Neural cell (in vitro differentiated cells): Measurements from ENCODE around the gene USP28. TPM values are rescaled to one million over a fixed set of nuclear protein-coding genes. Genes with fewer than 3 reads are reported as not detected.

ENCODE experiments used
- H2AFZ ChIP-seq: fragments of 200-600, 300-800 bp; sonication (generic), shearing (Covaris generic); 2 replicates; pipeline ENCODE4 v1.6.0; 2014; ENCODE audit warnings: low read depth, mild to moderate bottlenecking, antibody characterized with exemption, low read length, moderate library complexity
- H3F3A ChIP-seq: fragments of 200-600 bp; shearing (Covaris generic); 2 replicates; pipeline ENCODE4 v1.6.1; 2016; ENCODE audit warnings: mild to moderate bottlenecking, moderate library complexity, mixed read lengths, antibody characterized with exemption, low read length; ENCODE audit not compliant: insufficient read depth, poor library complexity, severe bottlenecking
- H3K27ac ChIP-seq: fragments of 200-600, 300-800 bp; sonication (generic), shearing (Covaris generic); 2 replicates; pipeline ENCODE4 v1.5.1; 2014; ENCODE audit warnings: mild to moderate bottlenecking, low read length, moderate library complexity
- H3K27me3 ChIP-seq: fragments of 300-800, 200-600 bp; sonication (generic), shearing (Covaris generic); 2 replicates; pipeline ENCODE4 v1.6.0; 2014; ENCODE audit warnings: mild to moderate bottlenecking, low read depth, low read length, moderate library complexity; ENCODE audit not compliant: insufficient read depth
- H3K36me3 ChIP-seq: fragments of 300-800, 200-600 bp; sonication (generic), shearing (Covaris generic); 2 replicates; pipeline ENCODE4 v1.5.1; 2014; ENCODE audit warnings: mild to moderate bottlenecking, antibody characterized with exemption, low read length, moderate library complexity; ENCODE audit not compliant: insufficient read depth
- H3K4me2 ChIP-seq: fragments of 300-800, 200-600 bp; sonication (generic), shearing (Covaris generic); 2 replicates; pipeline ENCODE4 v1.6.0; 2014; ENCODE audit warnings: mild to moderate bottlenecking, low read length
- H3K4me3 ChIP-seq: fragments of 300-800, 200-600 bp; sonication (generic), shearing (Covaris generic); 2 replicates; pipeline ENCODE4 v1.5.1; 2014; ENCODE audit warnings: mild to moderate bottlenecking, low read length, moderate library complexity
- H3K79me2 ChIP-seq: fragments of 200-600 bp; shearing (Covaris generic); replicated peaks from 2 replicates; pipeline ENCODE4 v1.6.0; 2014; ENCODE audit warnings: mild to moderate bottlenecking, low read length, moderate library complexity; ENCODE audit not compliant: insufficient read depth
- H3K9ac ChIP-seq: fragments of 300-800, 200-600 bp; sonication (generic), shearing (Covaris generic); 2 replicates; pipeline ENCODE4 v1.6.1; 2016; ENCODE audit warnings: mild to moderate bottlenecking, low read length, mixed read lengths
- H3K9me2 ChIP-seq: fragments of 200-600 bp; shearing (Covaris generic); 2 replicates; pipeline ENCODE4 v1.6.1; 2016; ENCODE audit warnings: mild to moderate bottlenecking, low read length, mixed read lengths; ENCODE audit not compliant: insufficient read depth
- H3K9me3 ChIP-seq: fragments of 200-600, 300-800 bp; sonication (generic), shearing (Covaris generic); 2 replicates; pipeline ENCODE4 v1.6.1; 2016; ENCODE audit warnings: mild to moderate bottlenecking, mixed run types, low read length, moderate library complexity, mixed read lengths
- H4K20me1 ChIP-seq: fragments of 200-600 bp; shearing (Covaris generic); 2 replicates; pipeline ENCODE4 v1.6.1; 2016; ENCODE audit warnings: mild to moderate bottlenecking, mixed run types; ENCODE audit not compliant: insufficient read depth
- CTCF ChIP-seq: fragments of 450-650 bp; IDR thresholded peaks from 2 replicates; pipeline ENCODE4 v1.5.1; 2014; ENCODE audit warnings: antibody characterized with exemption, mild to moderate bottlenecking, moderate library complexity; ENCODE audit not compliant: poor library complexity, severe bottlenecking
- EP300 ChIP-seq: fragments of 450-650 bp; conservative IDR thresholded peaks from 2 replicates; pipeline ENCODE4 v1.6.1; 2014; ENCODE audit warnings: antibody characterized with exemption, mild to moderate bottlenecking, moderate library complexity; ENCODE audit not compliant: poor library complexity, severe bottlenecking
- EZH2 ChIP-seq: fragments of 200-600, 300-800 bp; shearing (Covaris generic), sonication (generic); IDR thresholded peaks from 2 replicates; pipeline ENCODE4 v1.6.1; 2014; ENCODE audit warnings: antibody characterized with exemption, low read length, borderline replicate concordance, mild to moderate bottlenecking; ENCODE audit not compliant: insufficient read depth, poor library complexity, severe bottlenecking
- MXI1 ChIP-seq: fragments of 450-650 bp; conservative IDR thresholded peaks from 2 replicates; pipeline ENCODE4 v1.6.1; 2014; ENCODE audit warnings: antibody characterized with exemption, mild to moderate bottlenecking; ENCODE audit not compliant: poor library complexity, severe bottlenecking
- POLR2AphosphoS5 ChIP-seq: IDR thresholded peaks from 2 replicates; pipeline ENCODE4 v1.6.1; 2012
- RAD21 ChIP-seq: fragments of 450-650 bp; conservative IDR thresholded peaks from 2 replicates; pipeline ENCODE4 v1.6.1; 2014; ENCODE audit warnings: antibody characterized with exemption, mild to moderate bottlenecking, moderate library complexity
- REST ChIP-seq: IDR thresholded peaks from 2 replicates; pipeline ENCODE4 v1.6.1; 2012; ENCODE audit warnings: borderline replicate concordance
- SMC3 ChIP-seq: fragments of 450-650 bp; conservative IDR thresholded peaks from 2 replicates; pipeline ENCODE4 v1.6.1; 2014; ENCODE audit warnings: antibody characterized with exemption, mild to moderate bottlenecking, moderate library complexity; ENCODE audit not compliant: poor library complexity
- TAF1 ChIP-seq: IDR thresholded peaks from 2 replicates; pipeline ENCODE4 v1.6.1; 2012; ENCODE audit warnings: low read depth
- polyA plus RNA-seq: library from polyadenylated mRNA; depleted of rRNA; stranded (reverse); fragments of >200 nt; gene quantifications from 2 replicates; pipeline ENCODE4 v1.2.3, GENCODE V29; 2014

Gene USP28
- polyA plus RNA-seq, 1 donor from 2014 or later = 16.0 TPM

- Histone ChIP-seq H3K9ac (no peak overlapping the region), H3K79me2 (no peaks in the 10 kb centered on the region), H3K4me2 (no peak overlapping the region), H2AFZ (no peak overlapping the region), H3K27me3 (no peaks in the 10 kb centered on the region), H3K9me2 (no peaks in the 10 kb centered on the region), H3K27ac (no peak overlapping the region), H3F3A (no peaks in the 10 kb centered on the region), H3K9me3 (no peaks in the 10 kb centered on the region), H3K4me3 (no peak overlapping the region), H4K20me1 (no peaks in the 10 kb centered on the region), H3K36me3 (no peaks in the 10 kb centered on the region)
- TF ChIP-seq REST (no peak), CTCF (no peak), MXI1 (no peak), EZH2 (no peak), SMC3 (no peak), POLR2AphosphoS5 (no peak), RAD21 (no peak), EP300 (no peak), TAF1 (no peak)
These were observed 66.4 kb downstream of the USP28 start for GRCh38 chr11:113808931-113809330.

GRCh38 chr11:113806406-113806805, 69.0 kb downstream of the USP28 start:
- Histone ChIP-seq H3K4me3 (no peak overlapping the region), H3K9ac (no peak overlapping the region), H3K9me3 (no peaks in the 10 kb centered on the region), H3F3A (no peaks in the 10 kb centered on the region), H3K27ac (no peak overlapping the region), H2AFZ (no peak overlapping the region), H4K20me1 (no peaks in the 10 kb centered on the region), H3K27me3 (no peaks in the 10 kb centered on the region), H3K4me2 (no peak overlapping the region), H3K9me2 (no peaks in the 10 kb centered on the region), H3K79me2 (no peaks in the 10 kb centered on the region), H3K36me3 (no peaks in the 10 kb centered on the region)
- TF ChIP-seq TAF1 (no peak), SMC3 (peak; percentile 29), CTCF (peak; percentile 15)
